Omental fat pad (tissue), 4 donors: ENCODE measurements around the gene HOXA13. TPM values are rescaled to one million over a fixed set of nuclear protein-coding genes. Genes with fewer than 3 reads are reported as not detected.

ENCODE experiments used
- ATAC-seq: fragments of 150-250 bp; one replicate; pipeline ENCODE4 v1.9.1; 2016; ENCODE audit warnings: mild to moderate bottlenecking, moderate library complexity; ENCODE audit not compliant: low FRiP score
- DNase-seq: peaks from one replicate; pipeline ENCODE4 v3.0.0-alpha.2; 2019; ENCODE audit warnings: low spot score
- CTCF ChIP-seq, 3 donors: fragments of 450-650 bp; IDR thresholded peaks; one replicate each; pipeline ENCODE4 v1.5.1; 2016 to 2017; ENCODE audit warnings: antibody characterized with exemption in 3 of 3, mild to moderate bottlenecking in 3 of 3, moderate library complexity in 2 of 3
- total RNA-seq, 4 donors: library from RNA; depleted of rRNA; stranded (reverse); fragments of >200 nt; gene quantifications; one replicate each; pipeline ENCODE4 v1.1.0, GENCODE V29; 2016

HOXA13 gene
- total RNA-seq, 4 donors from 2014 or later = not detected

GRCh38 chr7:27173511-27173955 is 26.4 kb downstream of the HOXA13 start:
- no peak for TF ChIP-seq CTCF (IDR thresholded peaks at IDR 0.05)
- ATAC-seq (no peak), DNase-seq (peak; percentile 21)

GRCh38 chr7:27172823-27173510 is 26.9 kb downstream of the HOXA13 start:
- ATAC-seq = peak; percentile 29
- peak; percentile 22 for DNase-seq

GRCh38 chr7:27172315-27172774 is 27.5 kb downstream of the HOXA13 start:
- ATAC-seq = no peak
- DNase-seq = peak; percentile 16
- TF ChIP-seq CTCF (IDR thresholded peaks at IDR 0.05) = no peak

More at GRCh38 chr7:27172823-27173510, 26.9 kb downstream of the HOXA13 start:
- no peak for TF ChIP-seq CTCF (IDR thresholded peaks at IDR 0.05)

GRCh38 chr7:27171637-27172314 is 28.1 kb downstream of the HOXA13 start:
- no peak for TF ChIP-seq CTCF (IDR thresholded peaks at IDR 0.05)
- DNase-seq = peak; percentile 20
- ATAC-seq = no peak

- no peak for TF ChIP-seq CTCF (IDR thresholded peaks at IDR 0.05)
- DNase-seq = peak; percentile 14
- no peak for ATAC-seq
Observed at GRCh38 chr7:27171325-27171636, 28.6 kb downstream of the HOXA13 start.

GRCh38 chr7:27170426-27171324 is 29.2 kb downstream of the HOXA13 start:
- no peak for TF ChIP-seq CTCF (IDR thresholded peaks at IDR 0.05)
- DNase-seq (no peak), ATAC-seq (no peak)
